NT2/D1 (cell line): ENCODE data around the gene TRAF2.

Experiments used
- DNase-seq: peaks from one replicate; pipeline ENCODE4 v3.0.0-alpha.2; 2011; ENCODE audit warnings: low read depth, low spot score
- H3K27me3 ChIP-seq: 2 replicates; pipeline ENCODE4 v1.6.0; 2011; ENCODE audit warnings: mild to moderate bottlenecking; ENCODE audit not compliant: insufficient read length, insufficient read depth
- H3K36me3 ChIP-seq: 2 replicates; pipeline ENCODE4 v1.6.1; 2011; ENCODE audit warnings: mild to moderate bottlenecking, low read length, mixed read lengths; ENCODE audit not compliant: insufficient read depth, insufficient read length
- H3K4me1 ChIP-seq: 2 replicates; pipeline ENCODE4 v1.5.1; 2011; ENCODE audit not compliant: insufficient read depth, insufficient read length
- H3K4me3 ChIP-seq: 2 replicates; pipeline ENCODE4 v1.5.1; 2011; ENCODE audit warnings: low read depth; ENCODE audit not compliant: insufficient read length
- H3K9ac ChIP-seq: 2 replicates; pipeline ENCODE4 v1.6.0; 2011; ENCODE audit warnings: low read depth; ENCODE audit not compliant: insufficient read length
- H3K9me3 ChIP-seq: 2 replicates; pipeline ENCODE4 v1.5.1; 2011; ENCODE audit warnings: mild to moderate bottlenecking, low read length; ENCODE audit not compliant: insufficient read depth
- SUZ12 ChIP-seq: IDR thresholded peaks from 2 replicates; pipeline ENCODE4 v1.6.1; 2011; ENCODE audit not compliant: insufficient read length, insufficient read depth; ENCODE audit errors: extremely low read depth
- YY1 ChIP-seq: IDR thresholded peaks from 2 replicates; pipeline ENCODE4 v1.6.1; 2011; ENCODE audit not compliant: insufficient read length, insufficient read depth
- ZNF274 ChIP-seq: IDR thresholded peaks from 2 replicates; pipeline ENCODE4 v1.6.1; 2011; ENCODE audit warnings: mild to moderate bottlenecking, low read depth, low read length

Gene TRAF2

DNA sequence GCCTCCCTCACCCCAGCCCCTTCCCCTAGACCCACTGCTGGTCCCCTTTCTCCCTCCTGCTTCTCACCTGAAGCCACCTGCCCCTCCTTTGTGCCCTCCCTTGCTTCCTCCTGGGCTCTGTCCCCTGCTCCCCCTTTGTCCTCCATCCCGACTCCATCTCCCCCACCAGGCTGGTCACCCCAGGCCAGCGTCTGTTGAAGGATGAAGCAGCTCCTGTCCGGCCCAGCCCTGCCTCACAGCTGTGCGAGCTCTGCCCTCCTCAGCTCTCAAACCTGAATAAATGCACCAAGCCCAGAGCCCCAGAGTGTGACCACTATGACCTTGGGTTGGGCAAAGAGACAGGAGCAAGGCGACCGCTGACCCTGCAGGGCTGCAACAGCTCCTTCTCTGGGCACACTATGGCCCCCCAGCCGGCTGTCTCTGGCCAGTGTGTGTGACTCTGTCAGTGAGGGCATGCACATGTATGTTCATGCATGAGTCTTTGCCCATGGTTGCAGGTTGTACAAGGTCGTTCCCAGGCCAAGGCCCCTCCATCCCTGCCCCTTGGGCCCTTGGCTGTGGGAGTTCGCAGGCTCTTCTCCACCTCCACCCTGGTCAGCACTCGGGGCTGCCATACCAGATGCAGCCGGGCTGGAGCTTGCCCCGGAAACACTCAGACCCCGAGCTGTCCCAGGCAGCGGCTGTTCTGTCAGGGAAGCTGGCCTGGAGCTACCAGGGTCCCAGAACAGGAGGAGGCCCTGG, 69.1 kb downstream of the TRAF2 start:
- Histone ChIP-seq H3K9me3 (no peaks in the 10 kb centered on the region), H3K27me3 (peaks cover 10% of the 10 kb centered on the region), H3K4me3 (no peak overlapping the region), H3K4me1 (peaks cover 16% of the 10 kb centered on the region), H3K9ac (no peak overlapping the region), H3K36me3 (no peaks in the 10 kb centered on the region)
- TF ChIP-seq YY1: no peak
- TF ChIP-seq SUZ12: no peak
- no peak for TF ChIP-seq ZNF274
- no peak for DNase-seq

DNA sequence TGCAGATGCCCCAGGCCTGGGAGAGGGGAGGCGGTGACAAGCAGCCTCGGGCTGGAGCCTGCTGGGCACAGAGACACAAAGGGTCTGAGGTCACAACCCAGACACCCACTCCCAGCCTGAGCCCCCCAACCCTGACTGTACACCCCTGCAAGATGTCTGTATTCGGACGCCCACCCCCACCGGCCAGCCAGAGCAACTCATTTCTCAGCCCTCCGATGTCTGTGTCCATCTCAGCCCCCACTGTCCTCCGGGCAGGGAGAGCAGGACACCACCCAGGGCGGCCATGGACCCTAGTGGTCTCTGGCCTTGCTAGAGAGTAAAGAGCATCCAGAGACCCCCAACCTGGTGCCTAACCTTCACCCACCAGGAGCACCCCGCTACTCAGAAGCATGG, 69.6 kb downstream of the TRAF2 start:
- Histone ChIP-seq H3K27me3 (peaks cover 10% of the 10 kb centered on the region), H3K36me3 (no peaks in the 10 kb centered on the region), H3K9ac (no peak overlapping the region), H3K4me1 (peaks cover 15% of the 10 kb centered on the region), H3K4me3 (no peak overlapping the region), H3K9me3 (no peaks in the 10 kb centered on the region)
- DNase-seq: no peak
- no peak for TF ChIP-seq ZNF274
- no peak for TF ChIP-seq YY1
- no peak for TF ChIP-seq SUZ12

DNA sequence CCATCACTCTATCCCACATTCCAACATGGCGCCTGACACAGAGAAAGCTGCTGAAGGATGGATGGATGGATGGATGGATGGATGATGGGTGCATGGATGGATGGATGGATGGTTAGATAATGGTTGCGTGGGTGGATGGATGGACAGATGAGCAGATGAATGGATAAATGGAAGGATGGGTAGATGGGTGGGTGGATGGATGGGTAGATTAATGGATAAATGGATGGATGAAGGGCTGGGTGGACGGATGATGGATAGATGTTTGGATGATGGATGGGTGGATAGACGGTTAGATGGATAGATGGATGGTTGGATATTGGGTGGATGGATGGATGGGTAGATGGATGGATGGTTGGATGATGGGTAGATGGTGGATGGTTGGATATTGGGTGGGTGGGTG, 70.3 kb downstream of the TRAF2 start:
- Histone ChIP-seq H3K27me3 (peaks cover 10% of the 10 kb centered on the region), H3K9me3 (no peaks in the 10 kb centered on the region), H3K9ac (no peak overlapping the region), H3K4me1 (peaks cover 15% of the 10 kb centered on the region), H3K4me3 (no peak overlapping the region), H3K36me3 (no peaks in the 10 kb centered on the region)
- no peak for DNase-seq
- TF ChIP-seq YY1 (no peak), ZNF274 (no peak), SUZ12 (no peak)

DNA sequence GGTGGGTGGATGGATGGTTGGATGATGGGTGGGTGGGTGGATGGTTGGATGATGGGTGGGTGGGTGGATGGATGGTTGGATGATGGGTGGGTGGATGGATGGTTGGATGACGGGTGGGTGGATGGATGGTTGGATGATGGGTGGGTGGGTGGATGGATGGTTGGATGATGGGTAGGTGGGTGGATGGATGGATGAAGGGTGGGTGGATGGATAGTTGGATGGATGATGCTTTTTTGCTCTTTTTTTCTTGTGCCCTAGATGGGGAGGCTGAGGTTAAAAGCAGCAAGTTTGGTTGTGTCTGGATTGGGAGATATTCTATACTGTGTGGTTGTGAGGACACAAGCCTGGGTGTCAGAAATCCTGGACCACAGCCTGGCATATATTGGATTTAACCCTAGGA, 71.1 kb downstream of the TRAF2 start:
- H3K4me1 ChIP-seq: peaks cover 13% of the 10 kb centered on the region
- DNase-seq: no peak
- H3K4me3 ChIP-seq: no peak overlapping the region
- no peaks in the 10 kb centered on the region for H3K36me3 ChIP-seq
- TF ChIP-seq ZNF274 (no peak), YY1 (no peak), SUZ12 (no peak)
- no peak overlapping the region for H3K9ac ChIP-seq
- H3K27me3 ChIP-seq: peaks cover 10% of the 10 kb centered on the region
- H3K9me3 ChIP-seq: no peaks in the 10 kb centered on the region

DNA sequence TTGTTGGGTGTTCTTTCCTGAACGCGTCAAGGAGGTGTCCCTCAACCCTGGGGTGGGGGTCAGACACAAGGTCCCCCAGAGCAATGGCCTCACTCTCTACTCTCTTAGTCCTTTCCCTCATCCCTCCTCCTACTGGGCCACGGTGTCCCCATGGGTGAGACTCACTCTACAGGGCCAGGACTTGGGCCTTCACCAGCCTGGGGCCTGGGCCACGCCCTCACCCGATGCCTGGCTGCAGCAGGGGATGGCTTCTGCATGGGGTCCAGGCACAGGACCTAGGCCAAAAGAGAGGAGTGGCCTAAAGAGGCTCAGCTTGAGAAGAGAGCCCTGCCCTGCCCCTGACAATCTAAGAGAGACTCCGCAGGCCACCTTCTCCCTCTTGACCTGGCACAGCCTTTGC, 71.6 kb downstream of the TRAF2 start:
- Histone ChIP-seq H3K9me3 (no peaks in the 10 kb centered on the region), H3K27me3 (peaks cover 10% of the 10 kb centered on the region), H3K9ac (no peak overlapping the region), H3K4me1 (peaks cover 13% of the 10 kb centered on the region), H3K36me3 (no peaks in the 10 kb centered on the region), H3K4me3 (no peak overlapping the region)
- no peak for DNase-seq
- TF ChIP-seq ZNF274 (no peak), SUZ12 (no peak), YY1 (no peak)

DNA sequence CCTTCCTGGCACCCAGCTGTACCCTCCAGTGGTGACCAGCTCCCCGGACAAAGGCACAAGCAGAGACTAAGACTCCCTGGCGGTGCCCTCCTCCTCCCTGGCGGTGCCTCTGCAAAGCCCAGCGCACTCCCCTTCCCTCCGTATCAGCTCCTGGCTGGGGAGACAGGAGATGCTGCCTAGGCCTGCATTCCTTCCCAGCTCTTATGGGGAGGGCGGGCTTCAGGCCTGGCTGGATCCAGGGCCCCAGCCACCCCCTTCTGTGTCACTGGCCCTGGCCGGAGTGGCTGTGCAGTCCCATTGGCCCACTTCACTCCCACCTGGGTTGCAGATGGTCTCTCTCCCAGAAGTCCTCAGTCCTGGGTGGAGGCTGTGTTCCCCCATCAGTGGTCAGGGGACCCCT, 72.2 kb downstream of the TRAF2 start:
- Histone ChIP-seq H3K4me3 (no peak overlapping the region), H3K9ac (no peak overlapping the region), H3K27me3 (peaks cover 10% of the 10 kb centered on the region), H3K36me3 (no peaks in the 10 kb centered on the region), H3K4me1 (peaks cover 15% of the 10 kb centered on the region), H3K9me3 (no peaks in the 10 kb centered on the region)
- TF ChIP-seq SUZ12 (no peak), ZNF274 (no peak), YY1 (no peak)
- no peak for DNase-seq

DNA sequence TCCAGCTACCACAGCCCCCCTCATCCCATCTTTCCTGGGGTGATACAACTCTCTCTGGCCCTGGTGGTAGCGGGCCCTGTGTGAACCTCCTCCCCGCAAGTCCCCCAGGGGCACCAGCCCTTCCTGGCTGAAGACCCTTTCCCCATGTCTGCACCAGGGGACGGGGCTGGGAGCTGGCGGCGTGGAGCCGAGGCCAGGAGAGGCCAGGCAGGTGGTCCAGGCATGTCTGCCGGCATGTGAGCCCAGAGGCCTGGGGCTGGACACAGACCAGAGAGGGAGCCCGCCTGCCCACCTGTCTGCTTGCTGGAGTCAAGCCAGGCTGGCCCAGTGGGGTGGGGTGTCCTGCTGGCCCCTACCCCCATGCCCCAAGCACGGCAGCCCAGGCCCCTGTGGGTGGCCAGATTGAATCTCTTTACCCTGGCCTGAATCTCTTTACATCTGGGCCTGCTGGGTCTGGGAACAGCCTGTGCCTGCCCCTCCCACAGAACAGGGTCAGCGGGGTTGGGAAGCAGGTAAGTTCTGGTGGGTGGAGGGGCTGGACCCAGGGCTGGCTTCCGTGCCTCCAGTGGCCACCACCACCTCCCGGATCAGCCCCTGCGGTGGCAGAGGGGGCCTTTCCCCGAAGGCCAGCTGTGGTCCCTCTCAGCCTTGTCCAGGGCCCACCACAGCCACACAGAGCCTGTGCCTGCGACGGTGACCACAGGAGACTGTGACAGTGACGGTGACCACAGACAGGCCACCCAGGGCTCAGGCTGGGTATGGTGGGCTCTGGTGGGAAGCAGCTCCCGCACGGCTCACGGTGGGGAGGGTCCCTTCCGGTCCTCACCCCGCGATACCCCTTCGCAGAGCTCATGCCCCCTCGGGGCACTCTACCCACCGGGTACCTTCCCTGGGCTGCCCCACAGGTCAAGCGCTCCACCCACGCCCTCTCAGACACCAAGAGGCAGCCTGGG, 72.9 kb downstream of the TRAF2 start:
- TF ChIP-seq ZNF274 (no peak), YY1 (no peak), SUZ12 (no peak)
- Histone ChIP-seq H3K9ac (peak overlapping the region; percentile 57), H3K27me3 (peaks cover 10% of the 10 kb centered on the region), H3K4me3 (no peak overlapping the region), H3K36me3 (no peaks in the 10 kb centered on the region), H3K9me3 (no peaks in the 10 kb centered on the region), H3K4me1 (peaks cover 16% of the 10 kb centered on the region)
- no peak for DNase-seq
